Limb (tissue), 2 donors: ENCODE data around the gene THOC2.
"Not testable (repeated sequence)": the region's sequence is repeated elsewhere in the genome, so short reads cannot be mapped to it uniquely, and the experiment has no call there.

Experiments
- DNase-seq, 2 donors: peaks; one replicate each; pipeline ENCODE4 v3.0.0-alpha.2; 2016; ENCODE audit errors: extremely low spot score in 2 of 2

The THOC2 gene

DNA sequence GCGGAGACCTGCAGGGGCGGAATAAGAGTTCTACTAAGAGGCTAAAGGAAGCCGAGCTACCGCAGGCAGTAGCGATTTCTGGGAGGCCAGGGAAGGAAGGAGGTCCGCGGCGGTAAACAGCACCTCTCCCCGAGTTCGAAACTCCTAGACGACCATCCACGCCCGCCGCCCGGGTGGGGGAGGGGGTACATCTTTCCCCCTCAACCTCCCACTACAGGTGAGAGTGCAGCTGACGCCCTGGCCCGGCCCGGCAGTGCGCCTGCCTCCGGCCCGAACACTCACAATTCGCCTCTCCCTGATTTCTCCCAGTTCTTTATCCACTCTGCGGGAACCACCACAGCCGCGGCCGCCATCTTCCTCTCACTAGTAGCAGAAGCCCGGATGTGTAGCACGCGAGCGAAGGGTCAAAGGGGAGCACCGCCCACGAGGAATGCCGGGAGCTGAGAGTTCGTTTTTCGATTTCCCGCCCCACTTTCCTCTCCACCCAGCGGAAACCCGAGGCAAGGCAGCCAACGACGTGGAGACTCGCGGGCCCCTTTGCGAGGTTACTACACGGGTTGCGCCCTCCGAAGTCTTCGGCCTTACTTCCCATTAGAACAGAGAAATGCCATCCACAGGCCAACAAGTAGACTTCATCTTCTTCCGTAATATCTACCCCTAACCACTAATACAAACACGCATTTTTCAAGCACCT lies at the start of gene THOC2:
THOC2 (minus strand) TSS at position 383 of the 694 bp plus-strand sequence; CDS start at position 353, 30 bp downstream.
- peak; percentile 78 to 88 for DNase-seq

GRCh38 chrX:123781786-123782185 lies 48.9 kb upstream of the THOC2 start:
- not testable (repeated sequence) for DNase-seq

GRCh38 chrX:123779908-123780396 lies 47.1 kb upstream of the THOC2 start:
- no peak for DNase-seq

DNA sequence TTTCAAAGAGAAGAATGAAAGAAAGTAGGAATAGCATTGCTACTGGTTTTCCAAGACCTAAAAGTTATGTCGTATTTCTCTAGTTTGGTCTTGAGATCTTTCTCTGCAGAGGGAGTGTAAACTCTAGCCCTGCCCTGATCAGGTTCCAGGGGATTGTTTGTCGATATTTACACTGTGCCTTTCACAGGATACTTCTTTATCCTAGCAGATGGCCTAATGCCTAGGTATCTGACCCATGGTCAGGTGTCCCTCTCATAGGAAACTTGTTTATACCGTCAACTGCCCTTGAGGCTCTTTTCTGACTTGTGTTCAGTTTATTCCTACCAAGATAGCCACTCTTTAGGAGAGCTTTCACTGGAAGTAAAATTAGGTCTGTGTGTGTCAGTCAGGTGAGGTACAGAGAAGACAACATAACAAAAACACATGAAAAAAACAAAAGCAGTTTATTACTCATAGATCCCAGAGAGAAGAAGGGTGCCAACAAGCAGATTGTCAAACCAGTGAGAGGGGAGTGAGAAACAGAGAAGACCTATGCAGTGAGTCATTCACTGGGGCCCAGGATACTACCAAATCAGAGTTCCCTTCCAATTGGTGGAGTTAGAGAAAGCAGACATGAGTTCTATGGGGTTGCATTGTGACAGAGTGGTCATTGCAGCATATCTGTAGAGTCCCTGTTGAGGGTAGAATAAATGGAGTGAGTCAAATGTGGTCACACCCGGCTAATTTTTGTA lies 40.6 kb upstream of the THOC2 start:
- no peak for DNase-seq

GRCh38 chrX:123771449-123772064 lies 38.7 kb upstream of the THOC2 start:
- no peak for DNase-seq

DNA sequence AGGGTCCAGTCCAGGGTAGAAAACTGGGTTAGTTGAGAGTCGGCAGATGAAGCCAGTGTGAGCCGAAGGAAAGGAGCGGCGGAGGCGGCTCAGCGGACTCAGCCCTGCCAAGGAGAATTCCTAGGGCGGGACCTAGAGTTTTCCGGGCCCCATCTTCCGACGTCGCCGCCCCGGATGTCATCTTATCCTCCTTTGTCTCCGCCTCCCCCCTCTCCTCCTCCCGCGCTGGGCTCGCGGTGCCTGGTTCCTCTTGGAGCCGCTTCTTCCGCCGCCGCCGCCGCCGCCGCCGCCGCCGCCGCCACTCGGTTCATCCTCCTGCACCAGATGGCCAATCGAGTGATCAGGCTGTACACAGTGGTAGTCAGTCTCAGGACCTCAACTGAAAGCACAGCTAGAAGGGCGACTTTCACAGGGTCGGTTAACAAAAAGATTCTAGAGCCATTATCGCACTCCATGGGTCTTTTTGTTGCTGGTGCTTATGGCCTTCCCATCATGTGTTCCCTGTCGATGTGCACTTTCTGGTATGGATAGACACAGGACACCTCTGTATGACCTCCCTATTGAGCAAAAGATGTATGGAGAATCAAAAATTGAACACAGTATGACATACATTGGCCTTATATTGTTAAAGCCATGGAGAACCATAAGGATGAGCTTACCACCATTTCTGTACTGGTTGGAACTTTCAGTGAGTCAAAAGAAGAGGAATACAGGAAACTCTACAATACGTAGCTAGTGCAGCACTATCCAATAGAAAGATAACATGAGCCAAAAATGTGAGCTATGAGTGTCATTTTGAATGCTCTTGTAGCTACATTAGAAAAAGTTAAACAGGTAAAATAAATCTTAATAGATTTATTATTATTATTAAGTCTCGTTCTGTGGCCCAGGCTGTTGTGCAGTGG lies 32.4 kb upstream of the THOC2 start:
- peak; percentile 78 to 85 for DNase-seq

DNA sequence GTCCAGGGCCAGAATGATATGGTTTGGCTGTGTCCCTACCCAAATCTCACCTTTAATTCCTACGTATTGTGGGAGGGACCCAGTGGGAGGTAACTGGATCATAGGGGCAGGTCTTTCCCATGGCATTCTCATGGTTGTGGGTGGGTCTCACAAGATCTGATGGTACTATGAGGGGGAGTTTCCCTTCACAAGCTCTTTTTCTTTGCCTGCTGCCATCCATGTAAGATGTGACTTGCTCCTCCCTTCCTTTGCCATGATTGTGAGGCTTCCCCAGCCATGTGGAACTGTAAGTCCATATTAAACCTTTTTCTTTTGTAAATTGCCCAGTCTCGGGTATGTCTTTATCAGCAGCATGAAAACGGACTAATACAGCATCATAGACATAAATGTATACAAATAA lies 27.0 kb upstream of the THOC2 start:
- DNase-seq, result not testable (repeated sequence)

DNA sequence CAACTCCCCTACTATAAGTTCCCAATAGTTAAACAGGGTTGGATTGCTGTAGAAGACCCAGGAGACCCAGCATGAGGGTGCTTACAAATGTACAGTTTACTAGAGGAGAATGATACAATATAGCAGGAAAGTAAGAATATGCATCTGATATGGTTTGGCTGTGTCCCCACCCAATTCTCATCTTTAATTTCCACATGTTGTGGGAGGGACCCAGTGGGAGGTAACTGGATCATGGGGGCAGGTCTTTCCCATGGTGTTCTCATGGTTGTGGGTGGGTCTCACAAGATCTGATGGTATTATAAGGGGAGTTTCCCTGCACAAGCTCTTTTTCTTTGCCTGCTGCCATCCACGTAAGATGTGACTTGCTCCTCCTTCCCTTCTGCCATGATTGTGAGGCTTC lies 24.9 kb upstream of the THOC2 start:
- DNase-seq, result not testable (repeated sequence)

DNA sequence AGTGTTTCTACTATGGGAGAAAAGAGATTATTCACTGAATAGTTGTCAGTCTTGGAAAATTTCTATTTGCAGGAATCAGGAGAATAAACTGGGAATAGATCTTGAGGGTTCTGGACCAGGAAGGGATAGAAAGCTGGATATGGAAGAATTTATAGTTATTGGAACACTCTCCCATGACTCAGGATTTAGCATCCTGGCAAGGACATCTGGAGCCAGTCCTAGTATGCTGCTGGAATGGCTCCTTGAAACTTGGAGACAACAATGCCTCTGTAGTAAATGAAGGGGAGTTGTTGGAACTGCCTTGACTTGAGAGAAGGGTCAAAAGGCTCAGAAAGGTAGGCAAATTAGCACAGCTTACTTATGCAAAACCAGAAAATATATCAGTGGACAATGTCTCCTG lies 23.5 kb upstream of the THOC2 start:
- no peak for DNase-seq

DNA sequence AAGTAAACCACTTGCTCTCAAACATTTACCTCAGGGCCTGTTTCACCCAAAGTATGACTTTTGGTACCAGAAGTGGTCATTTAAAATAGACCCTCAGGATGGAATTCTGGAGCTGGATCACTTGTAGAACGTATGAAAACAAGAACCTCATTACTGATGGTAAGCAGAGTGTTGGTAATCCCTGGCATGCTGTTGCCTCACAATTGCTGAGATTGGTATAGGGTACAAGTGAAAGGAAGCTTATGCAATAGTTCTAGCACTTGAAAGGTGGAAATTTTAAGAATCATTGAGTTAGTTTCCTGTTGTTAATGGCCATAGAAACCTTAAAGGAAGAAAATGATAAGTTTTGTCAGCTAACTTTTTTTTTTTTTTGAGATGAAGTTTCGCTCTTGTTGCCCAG lies 22.3 kb upstream of the THOC2 start:
- DNase-seq, result no peak

GRCh38 chrX:123753656-123754350 lies 21.0 kb upstream of the THOC2 start:
- DNase-seq, result no peak

GRCh38 chrX:123749643-123750042 lies 16.8 kb upstream of the THOC2 start:
- no peak for DNase-seq

GRCh38 chrX:123745511-123745910 lies 12.7 kb upstream of the THOC2 start:
- no peak for DNase-seq

- no peak for DNase-seq
These were observed 10.5 kb upstream of the THOC2 start for GRCh38 chrX:123743312-123743711.

- no peak for DNase-seq
These were observed 9.6 kb upstream of the THOC2 start for GRCh38 chrX:123742440-123742839.

DNA sequence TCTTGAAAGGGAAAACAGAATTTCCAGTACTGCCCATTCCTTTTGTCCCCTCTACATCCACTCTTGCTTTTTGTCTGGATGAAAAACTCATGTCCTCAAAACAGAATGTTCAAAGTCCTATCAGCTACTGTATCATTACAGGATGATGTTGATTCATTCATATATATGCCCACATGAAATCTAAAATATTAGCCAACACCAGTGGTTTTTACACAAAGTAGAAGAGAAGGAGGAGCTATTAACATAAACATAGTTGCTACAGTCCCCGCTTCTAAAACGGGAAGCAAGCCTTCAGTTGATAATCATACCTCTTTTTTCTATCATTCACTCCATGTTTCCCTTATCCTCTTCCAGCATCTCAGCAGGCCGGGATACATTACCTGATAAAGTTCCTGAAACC lies 7.7 kb upstream of the THOC2 start:
- no peak for DNase-seq

- no peak for DNase-seq
These were observed 7.2 kb upstream of the THOC2 start for GRCh38 chrX:123740006-123740405.

GRCh38 chrX:123739474-123739873 lies 6.6 kb upstream of the THOC2 start:
- DNase-seq, result no peak

DNA sequence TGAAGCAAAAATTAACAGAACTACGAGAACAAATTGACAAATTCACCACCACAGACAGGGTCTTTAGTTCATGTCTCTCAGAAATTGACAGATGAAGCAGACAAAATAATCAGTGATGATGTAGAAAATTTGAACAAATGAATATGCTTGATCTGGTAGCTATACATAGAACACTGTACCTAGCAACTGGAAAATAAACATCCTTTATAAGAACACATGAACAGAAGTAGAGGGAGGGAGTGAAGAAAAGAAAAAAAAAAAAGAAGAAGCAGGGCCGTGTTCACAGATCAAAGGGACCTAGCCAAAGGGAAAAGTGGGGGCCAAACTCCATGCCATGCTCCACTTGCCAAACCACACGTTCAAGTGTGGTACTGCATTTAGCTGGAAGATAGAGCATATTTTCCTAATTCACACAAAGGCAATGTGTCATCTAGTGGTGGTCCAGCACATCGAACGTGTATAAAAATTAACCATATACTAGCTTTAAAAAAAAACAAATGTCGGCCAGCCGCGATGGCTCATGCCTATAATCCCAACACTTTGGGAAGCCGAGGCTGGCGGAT lies 5.6 kb upstream of the THOC2 start:
- no peak for DNase-seq

DNA sequence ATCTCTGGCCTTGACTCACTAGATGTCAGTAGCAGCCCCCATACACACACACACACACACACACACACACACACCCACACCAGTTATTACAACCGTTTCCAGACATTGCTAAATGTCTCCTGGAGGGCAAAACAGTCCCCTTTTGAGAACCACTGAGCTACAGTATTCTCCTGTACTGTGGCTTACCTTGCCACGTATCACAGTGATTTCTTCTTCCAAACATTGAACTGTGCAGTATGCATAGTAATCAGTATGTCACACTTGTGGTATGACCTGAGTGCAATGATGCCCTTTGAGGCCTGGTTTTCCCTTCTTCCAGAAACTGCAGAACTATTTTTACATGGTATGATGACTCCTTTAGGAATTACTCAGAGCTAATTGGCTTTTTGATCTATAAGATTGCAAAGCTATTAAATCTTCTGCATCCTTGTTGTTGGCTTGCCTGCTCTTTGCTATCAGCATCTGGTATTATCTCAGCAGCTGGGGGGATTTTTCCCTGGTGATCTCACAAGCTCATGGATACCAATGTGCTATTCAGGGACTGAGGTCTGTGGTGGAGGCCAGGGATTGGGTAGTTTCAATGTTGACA lies 3.6 kb upstream of the THOC2 start:
- no peak for DNase-seq
